Activated naive CD4-positive, alpha-beta T cell treated with anti-CD3 and anti-CD28 coated beads, Interleukin-2, amount 50 U/mL, for 24 hours (primary cell): ENCODE data around the gene MTFR1L.
"Not testable (repeated sequence)": the region's sequence is repeated elsewhere in the genome, so short reads cannot be mapped to it uniquely, and the experiment has no call there.

Source experiments
- H3K27ac Mint-ChIP-seq: one replicate; pipeline ENCODE4 v1.8.0; 2021; ENCODE audit warnings: mild to moderate bottlenecking, mixed read lengths
- H3K27me3 Mint-ChIP-seq: one replicate; pipeline ENCODE4 v1.8.0; 2021; ENCODE audit warnings: mixed read lengths
- H3K36me3 Mint-ChIP-seq: one replicate; pipeline ENCODE4 v1.8.0; 2021; ENCODE audit warnings: mixed read lengths
- H3K4me1 Mint-ChIP-seq: one replicate; pipeline ENCODE4 v1.8.0; 2021; ENCODE audit warnings: mixed read lengths
- H3K4me3 Mint-ChIP-seq: one replicate; pipeline ENCODE4 v1.8.0; 2021; ENCODE audit warnings: mild to moderate bottlenecking, mixed read lengths
- H3K9me3 Mint-ChIP-seq: one replicate; pipeline ENCODE4 v1.8.0; 2021; ENCODE audit warnings: mixed read lengths

Gene MTFR1L

DNA sequence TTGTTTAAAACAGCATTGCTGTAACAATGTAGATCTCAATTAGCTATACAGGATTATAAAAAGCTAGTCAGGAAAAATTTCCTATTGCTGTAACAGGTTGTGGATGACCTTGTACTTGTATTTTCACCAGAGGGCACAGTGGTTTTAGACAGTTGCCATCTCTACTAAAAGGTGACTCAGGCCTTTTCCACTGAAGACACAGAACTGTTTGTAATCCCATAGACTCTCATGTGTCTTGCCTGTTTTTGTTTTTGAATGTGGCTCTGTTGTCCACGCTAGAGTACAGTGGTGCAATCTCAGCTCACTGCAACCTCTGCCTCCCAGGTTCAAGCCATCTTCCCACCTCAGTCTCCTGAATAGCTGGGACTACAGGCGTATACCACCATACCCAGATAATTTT is 5.9 kb downstream of the MTFR1L start:
- Mint-ChIP-seq H3K4me3 (no peak overlapping the region), H3K9me3 (no peaks in the 10 kb centered on the region), H3K36me3 (peaks cover 13% of the 10 kb centered on the region), H3K27me3 (no peaks in the 10 kb centered on the region), H3K27ac (no peak overlapping the region), H3K4me1 (peaks cover 18% of the 10 kb centered on the region)

DNA sequence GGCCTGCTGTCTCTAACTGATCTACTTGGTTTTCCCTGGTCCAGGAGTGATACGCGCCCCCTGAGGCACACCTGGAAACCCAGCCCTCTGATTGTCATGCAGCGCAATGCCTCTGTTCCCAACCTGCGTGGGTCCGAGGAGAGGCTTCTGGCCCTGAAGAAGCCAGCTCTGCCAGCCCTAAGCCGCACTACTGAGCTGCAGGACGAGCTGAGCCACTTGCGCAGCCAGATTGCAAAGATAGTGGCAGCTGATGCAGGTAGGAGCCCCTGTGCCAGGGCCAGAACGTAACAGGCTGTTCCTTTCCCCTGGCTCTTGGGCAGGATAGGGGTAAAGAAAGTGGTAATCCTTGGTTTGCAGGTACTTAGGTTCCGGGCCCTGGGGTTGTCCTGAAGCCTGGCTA is 6.8 kb downstream of the MTFR1L start:
- H3K4me3 Mint-ChIP-seq: no peak overlapping the region
- H3K4me1 Mint-ChIP-seq: peaks cover 17% of the 10 kb centered on the region
- no peak overlapping the region for H3K27ac Mint-ChIP-seq
- H3K36me3 Mint-ChIP-seq: peaks cover 13% of the 10 kb centered on the region
- H3K9me3 Mint-ChIP-seq: no peaks in the 10 kb centered on the region
- H3K27me3 Mint-ChIP-seq: no peaks in the 10 kb centered on the region

DNA sequence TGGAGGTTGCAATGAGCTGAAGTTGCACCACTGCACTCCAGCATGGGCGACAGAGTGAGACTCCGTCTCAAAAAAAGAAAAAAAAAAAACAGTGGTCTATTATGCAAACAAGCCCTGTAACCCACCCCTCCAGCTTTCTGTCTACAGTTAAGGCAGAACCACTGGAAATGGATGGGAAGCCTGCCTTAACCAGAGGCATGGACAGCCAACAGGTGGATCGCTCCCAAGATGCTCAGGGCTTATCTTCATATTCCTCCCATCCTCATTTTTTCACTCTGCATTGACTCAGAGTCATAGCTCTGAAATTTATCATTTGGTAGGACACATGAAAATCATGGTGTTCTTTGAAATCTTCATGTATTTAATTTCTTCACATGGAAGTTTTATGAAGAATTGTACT is 8.7 kb downstream of the MTFR1L start:
- H3K4me3 Mint-ChIP-seq: no peak overlapping the region
- H3K36me3 Mint-ChIP-seq: peaks cover 13% of the 10 kb centered on the region
- H3K9me3 Mint-ChIP-seq: no peaks in the 10 kb centered on the region
- H3K4me1 Mint-ChIP-seq: peaks cover 19% of the 10 kb centered on the region
- H3K27ac Mint-ChIP-seq: no peak overlapping the region
- H3K27me3 Mint-ChIP-seq: no peaks in the 10 kb centered on the region

DNA sequence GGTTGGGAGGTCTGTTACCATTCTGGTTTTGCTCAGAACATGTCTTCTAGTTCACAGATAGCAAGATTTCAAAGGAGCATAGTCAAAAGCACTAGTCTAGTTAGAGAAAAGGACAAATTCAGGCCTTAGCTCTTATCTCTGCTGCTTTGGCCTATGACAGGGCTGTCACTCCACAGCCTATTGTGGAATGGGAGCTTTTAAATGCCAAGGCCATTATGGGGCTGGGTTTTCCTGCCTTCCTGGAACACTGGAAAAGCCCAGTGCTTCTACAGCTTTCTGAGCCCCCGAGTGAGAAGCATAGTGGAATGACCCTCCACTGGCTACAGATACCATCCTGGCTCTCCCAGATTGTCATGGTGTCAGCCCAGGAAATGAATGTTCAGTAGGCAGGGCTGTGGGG is 9.3 kb downstream of the MTFR1L start:
- H3K27ac Mint-ChIP-seq: no peak overlapping the region
- peaks cover 19% of the 10 kb centered on the region for H3K4me1 Mint-ChIP-seq
- no peaks in the 10 kb centered on the region for H3K9me3 Mint-ChIP-seq
- H3K4me3 Mint-ChIP-seq: no peak overlapping the region
- H3K27me3 Mint-ChIP-seq: no peaks in the 10 kb centered on the region
- peaks cover 13% of the 10 kb centered on the region for H3K36me3 Mint-ChIP-seq

DNA sequence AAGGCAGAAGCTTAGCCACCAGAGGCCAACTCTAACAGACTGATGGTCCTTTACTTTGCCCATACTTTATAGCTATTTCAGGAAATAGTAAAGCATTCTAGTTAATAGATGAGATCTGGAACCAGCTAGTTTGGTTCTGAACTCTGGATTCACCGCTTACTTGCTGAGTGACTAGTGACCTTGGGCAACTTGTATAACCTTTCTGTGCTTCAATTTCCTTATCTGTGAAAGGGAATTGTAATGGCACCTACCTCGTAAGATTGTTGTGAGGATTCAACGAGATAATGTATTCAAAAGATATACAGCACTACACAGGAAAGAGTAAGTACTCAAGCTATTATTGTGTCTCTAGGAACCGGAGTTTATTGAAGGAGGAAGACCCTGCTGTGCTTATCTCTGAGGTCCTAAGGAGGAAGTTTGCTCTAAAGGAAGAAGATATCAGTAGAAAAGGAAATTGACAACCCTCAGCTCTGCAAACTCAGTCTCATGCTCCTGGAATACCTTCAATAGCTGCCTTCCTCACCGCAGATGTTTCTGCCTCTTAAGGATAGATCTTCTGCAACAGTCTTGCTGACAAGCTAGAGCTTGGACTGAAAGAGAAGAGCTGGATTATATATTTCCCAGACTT is 11.9 kb downstream of the MTFR1L start:
- Mint-ChIP-seq H3K9me3 (no peaks in the 10 kb centered on the region), H3K36me3 (peaks cover 10% of the 10 kb centered on the region), H3K4me3 (no peak overlapping the region), H3K27me3 (no peaks in the 10 kb centered on the region), H3K27ac (no peak overlapping the region), H3K4me1 (peaks cover 19% of the 10 kb centered on the region)

DNA sequence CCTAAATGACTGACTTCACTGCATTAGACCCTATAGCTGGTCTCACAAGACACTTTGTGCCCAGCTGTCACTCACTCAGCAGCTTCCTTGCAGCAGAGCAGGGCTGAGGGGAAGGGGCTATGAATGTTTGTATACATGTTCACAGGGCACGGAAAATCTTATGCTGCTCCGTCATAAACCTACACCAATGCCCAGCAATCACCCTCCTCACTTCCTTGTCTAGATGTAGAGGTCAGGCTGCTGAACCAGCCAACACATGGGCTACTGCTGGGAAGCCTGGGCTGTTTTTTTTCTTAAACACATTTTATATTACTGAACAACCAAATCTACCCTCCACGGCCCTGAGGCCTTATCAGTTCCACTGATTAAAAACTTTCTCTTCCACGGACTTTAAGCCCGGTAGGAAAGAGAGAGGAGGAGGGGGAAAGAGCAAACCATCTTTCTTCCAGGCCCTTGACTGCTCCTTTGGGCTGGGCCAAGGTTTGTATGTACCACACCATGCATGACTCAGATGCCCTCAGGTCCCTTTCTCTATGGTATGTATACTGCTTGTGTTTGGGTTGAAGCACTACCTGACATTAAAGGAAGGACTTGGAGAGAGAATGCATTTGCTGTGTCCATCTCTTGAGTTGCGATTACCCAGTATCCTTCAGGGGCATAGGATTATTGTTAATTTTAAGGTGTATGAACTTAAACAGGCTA is 12.7 kb downstream of the MTFR1L start:
- H3K4me1 Mint-ChIP-seq: peaks cover 19% of the 10 kb centered on the region
- no peaks in the 10 kb centered on the region for H3K27me3 Mint-ChIP-seq
- H3K36me3 Mint-ChIP-seq: peaks cover 10% of the 10 kb centered on the region
- peak overlapping the region; percentile 8 for H3K27ac Mint-ChIP-seq
- H3K9me3 Mint-ChIP-seq: no peaks in the 10 kb centered on the region
- no peak overlapping the region for H3K4me3 Mint-ChIP-seq

DNA sequence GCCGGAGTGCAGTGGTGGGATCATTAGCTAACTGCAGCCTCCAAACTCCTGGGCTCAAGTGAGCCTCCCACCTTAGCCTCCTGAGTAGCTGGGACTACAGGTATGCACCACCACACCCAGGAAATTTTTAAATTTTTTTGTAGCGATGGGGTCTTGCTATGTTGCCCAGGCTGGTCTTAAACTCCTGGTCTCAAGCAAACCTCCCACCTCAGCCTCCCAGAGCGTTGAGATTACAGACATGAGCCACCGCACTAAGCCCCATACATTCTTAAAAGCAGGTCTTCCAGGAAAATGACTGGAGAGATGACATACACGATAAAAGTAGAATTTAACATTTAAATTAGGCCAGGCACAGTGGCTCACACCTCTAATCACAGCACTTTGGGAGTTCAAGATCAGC is 13.4 kb downstream of the MTFR1L start:
- Mint-ChIP-seq H3K4me1 (peaks cover 19% of the 10 kb centered on the region), H3K36me3 (peaks cover 7% of the 10 kb centered on the region), H3K4me3 (no peak overlapping the region), H3K9me3 (no peaks in the 10 kb centered on the region), H3K27ac (no peak overlapping the region), H3K27me3 (no peaks in the 10 kb centered on the region)

DNA sequence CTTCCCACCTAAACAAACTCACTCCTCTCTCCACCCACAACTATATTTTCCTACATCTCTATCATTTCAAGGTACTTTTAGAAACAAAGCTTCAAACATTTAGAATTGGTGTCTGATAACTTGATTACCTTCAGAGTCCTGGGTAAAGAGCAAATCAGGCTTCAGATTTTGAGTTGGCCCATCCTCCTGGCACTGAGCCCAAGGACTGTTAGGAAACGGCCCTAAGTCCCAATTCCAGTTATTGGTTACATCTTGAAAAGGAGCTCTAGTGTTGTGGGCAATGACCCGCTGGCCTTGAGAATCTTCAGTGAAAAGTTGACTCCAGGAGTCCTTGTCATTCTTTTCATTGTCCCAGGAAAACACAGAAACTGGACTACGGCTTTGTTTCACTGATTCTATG is 15.1 kb downstream of the MTFR1L start:
- H3K36me3 Mint-ChIP-seq: peaks cover 2% of the 10 kb centered on the region

DNA sequence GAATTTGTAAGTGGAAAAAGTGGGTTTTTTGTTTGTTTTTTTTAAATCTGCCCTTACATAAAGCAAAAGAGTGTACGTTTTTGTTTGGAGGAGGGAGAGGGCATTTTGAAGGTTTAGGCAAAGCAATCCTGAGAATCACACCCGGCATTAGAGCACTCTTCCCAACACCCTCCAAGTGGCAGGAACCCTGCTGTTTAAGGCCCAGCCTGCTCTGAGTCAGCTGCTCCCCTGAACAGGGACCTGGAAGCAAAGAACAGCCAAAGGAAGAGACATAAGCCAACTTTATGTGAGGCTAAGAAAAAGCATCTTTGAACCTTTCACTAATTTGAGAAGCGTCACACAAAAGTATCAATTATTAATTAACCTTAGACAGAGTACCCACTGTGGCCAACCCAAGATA is 16.9 kb downstream of the MTFR1L start:
- Mint-ChIP-seq H3K9me3 (peaks cover 5% of the 10 kb centered on the region), H3K36me3 (peaks cover 4% of the 10 kb centered on the region), H3K27ac (no peak overlapping the region), H3K27me3 (no peaks in the 10 kb centered on the region), H3K4me1 (peaks cover 9% of the 10 kb centered on the region), H3K4me3 (no peak overlapping the region)

More for the DNA sequence above, 15.1 kb downstream of the MTFR1L start:
- Mint-ChIP-seq H3K4me3 (no peak overlapping the region), H3K27me3 (no peaks in the 10 kb centered on the region), H3K4me1 (peaks cover 19% of the 10 kb centered on the region), H3K9me3 (peaks cover 2% of the 10 kb centered on the region), H3K27ac (no peak overlapping the region)

DNA sequence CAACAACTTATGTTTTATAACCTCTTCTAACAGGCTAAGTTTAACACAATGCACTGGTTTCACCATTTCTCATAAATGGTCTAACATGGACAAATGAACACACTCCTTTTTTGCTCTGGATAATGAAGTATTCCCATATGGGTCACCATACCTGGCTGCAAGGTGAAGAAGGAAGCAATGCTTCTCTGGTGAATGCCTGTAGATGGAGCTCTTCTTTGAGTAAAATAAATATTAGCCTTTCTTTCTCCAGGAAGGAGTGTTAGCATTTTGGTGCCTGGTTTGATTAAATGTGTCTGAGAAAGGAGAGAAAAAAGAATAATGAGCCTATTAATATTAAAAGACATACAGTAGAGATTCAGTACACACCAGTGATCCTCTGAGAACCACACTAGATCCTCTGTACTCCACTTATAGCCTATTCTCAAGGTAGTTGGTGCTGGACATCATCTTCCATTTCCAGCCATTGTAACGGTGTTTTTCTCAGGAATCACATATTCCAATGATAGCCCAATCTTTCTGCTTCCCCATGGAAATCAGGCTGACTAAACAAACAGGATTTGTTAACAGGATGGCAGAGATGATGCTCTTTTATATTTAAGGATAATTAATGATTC is 17.6 kb downstream of the MTFR1L start:
- Mint-ChIP-seq H3K9me3 (peaks cover 5% of the 10 kb centered on the region), H3K4me1 (peaks cover 2% of the 10 kb centered on the region), H3K27ac (no peak overlapping the region), H3K4me3 (no peak overlapping the region), H3K36me3 (peaks cover 4% of the 10 kb centered on the region), H3K27me3 (no peaks in the 10 kb centered on the region)

DNA sequence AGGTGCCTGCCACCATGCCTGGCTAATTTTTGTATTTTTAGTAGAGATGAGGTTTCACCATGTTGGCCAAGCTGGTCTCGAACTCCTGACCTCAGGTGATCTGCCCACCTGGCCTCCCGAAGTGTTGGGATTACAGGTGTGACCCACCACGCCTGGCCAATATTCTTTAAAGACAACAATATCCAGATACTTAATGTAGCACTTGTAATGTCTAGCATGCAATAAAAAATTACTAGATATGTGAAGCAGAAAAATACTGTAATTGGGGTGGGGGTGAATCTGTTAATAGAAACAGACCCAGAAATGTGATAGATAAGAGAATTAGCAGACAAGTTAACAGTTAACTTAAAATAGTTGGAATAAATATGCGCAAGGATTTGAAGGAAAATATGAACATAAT is 20.1 kb downstream of the MTFR1L start:
- H3K9me3 Mint-ChIP-seq, H3K4me1 Mint-ChIP-seq, H3K4me3 Mint-ChIP-seq, H3K27me3 Mint-ChIP-seq, H3K27ac Mint-ChIP-seq, H3K36me3 Mint-ChIP-seq: not testable (repeated sequence)

DNA sequence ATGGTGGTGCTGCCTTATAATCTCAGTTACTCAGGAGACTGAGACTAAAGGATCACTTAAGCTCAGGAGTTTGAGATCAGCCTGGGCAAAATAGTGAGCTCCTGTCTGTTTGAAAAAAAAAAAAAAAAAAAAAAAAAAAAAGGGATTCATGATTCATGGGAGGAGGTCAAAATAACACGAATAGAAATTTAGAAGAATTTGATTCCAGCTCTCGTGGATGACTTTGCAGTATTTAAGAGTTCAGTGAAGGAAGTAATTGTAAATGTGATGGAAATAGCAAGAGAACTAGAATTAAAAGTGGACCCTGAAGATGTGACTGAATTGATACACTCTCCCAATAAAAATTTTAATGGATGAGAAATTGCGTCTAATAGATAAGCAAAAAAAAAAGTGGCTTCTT is 23.7 kb downstream of the MTFR1L start:
- H3K9me3 Mint-ChIP-seq: peaks cover 5% of the 10 kb centered on the region
- no peak overlapping the region for H3K4me3 Mint-ChIP-seq
- H3K27ac Mint-ChIP-seq: no peak overlapping the region
- peaks cover 4% of the 10 kb centered on the region for H3K36me3 Mint-ChIP-seq
- H3K27me3 Mint-ChIP-seq: no peaks in the 10 kb centered on the region
- no peaks in the 10 kb centered on the region for H3K4me1 Mint-ChIP-seq

DNA sequence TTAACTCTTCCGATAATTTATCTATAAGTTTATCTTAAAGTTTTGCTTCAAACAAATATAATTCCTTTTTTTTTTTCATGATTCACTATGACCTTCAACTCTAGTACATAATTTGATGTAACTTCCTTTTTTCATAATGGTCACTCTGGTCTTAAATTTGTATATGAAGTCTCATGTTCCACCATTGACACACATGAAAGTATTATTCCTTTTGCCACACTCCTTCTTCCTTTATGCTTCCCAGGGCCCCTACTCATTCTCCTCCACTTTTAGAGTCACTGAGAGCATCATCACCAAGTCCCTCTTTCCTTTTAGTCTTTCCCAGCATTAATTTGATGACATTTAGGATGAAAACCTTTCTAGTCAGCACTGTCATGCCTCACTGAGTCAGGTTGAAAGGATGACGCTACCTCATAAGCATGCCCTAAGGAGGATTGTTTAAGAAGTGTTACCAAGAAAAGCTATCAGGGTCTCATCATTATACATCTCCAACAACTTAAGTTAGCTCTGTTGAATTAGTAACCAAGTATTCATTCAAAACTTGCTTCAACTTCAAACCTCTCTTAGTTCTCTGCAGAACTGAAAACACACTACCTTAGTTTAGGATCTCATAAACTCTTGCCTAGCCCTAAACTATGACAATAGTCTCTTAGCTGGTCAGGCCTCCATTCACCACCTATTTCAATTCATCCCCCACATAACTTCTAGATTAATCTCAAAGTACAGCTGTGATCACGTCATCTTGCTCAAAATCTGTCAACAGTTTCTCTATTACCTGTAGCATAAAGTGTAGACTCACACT is 25.0 kb downstream of the MTFR1L start:
- H3K9me3 Mint-ChIP-seq: peaks cover 4% of the 10 kb centered on the region
- no peaks in the 10 kb centered on the region for H3K27me3 Mint-ChIP-seq
- H3K4me3 Mint-ChIP-seq: no peak overlapping the region
- H3K36me3 Mint-ChIP-seq: peaks cover 4% of the 10 kb centered on the region
- no peaks in the 10 kb centered on the region for H3K4me1 Mint-ChIP-seq
- H3K27ac Mint-ChIP-seq: no peak overlapping the region

DNA sequence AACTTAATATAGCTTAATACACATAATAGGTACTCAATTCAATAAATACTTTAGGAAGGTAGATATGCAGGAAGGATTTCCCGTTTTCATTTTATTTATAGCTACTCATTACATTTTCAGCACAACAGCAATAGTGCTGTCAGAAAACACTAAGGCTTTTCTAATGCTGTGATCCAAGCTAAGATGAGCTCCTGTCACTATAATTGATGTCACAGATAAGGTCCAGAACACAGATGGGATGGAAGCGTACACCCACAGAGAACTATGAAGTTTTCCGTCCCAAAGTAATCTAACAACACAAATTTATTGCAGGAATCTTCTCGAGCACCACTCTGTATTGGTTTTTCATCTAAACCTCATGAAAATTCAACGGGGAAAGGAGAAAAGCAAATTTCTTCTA is 25.9 kb downstream of the MTFR1L start:
- Mint-ChIP-seq H3K36me3 (no peaks in the 10 kb centered on the region), H3K9me3 (no peaks in the 10 kb centered on the region), H3K4me1 (no peaks in the 10 kb centered on the region), H3K27me3 (no peaks in the 10 kb centered on the region), H3K27ac (no peak overlapping the region), H3K4me3 (no peak overlapping the region)

DNA sequence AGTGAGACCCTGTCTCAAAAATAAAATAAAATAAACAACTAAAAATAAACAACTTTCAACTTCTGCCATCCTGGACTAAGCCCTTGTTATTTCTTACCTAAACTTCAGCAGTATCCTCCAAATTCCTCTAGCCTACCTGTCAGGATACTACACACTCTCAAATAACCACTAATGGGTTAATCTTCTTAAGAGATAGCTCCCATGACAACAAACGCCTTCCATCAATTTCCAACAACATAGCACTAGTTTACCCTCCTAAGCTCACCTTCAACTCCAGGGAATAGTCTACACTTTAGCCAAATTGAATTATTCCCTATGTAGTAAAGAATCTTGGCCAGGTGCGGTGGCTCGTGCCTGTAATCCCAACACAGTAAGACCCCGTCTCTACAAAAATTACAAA is 28.2 kb downstream of the MTFR1L start:
- H3K9me3 Mint-ChIP-seq: no peaks in the 10 kb centered on the region
- H3K36me3 Mint-ChIP-seq: no peaks in the 10 kb centered on the region
- no peak overlapping the region for H3K27ac Mint-ChIP-seq
- no peaks in the 10 kb centered on the region for H3K4me1 Mint-ChIP-seq
- no peak overlapping the region for H3K4me3 Mint-ChIP-seq
- no peaks in the 10 kb centered on the region for H3K27me3 Mint-ChIP-seq

DNA sequence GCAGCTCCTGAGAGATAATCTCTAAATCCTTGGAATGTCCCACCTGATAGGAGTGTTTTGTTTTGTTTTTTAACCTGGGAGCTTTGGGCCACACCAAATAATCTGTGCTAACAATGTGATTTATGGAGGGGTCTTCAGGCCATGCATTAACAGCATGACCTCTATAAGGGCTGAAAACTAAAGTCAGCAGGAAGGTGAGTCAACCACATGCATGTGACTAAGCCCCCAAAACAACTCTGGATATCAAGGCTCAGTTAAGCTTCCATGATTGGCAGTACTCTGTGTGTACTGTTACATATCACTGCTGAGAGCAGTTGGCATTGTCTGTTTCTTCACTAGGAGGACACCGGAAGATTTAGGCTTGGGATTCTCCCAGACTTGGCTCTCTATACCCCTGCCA is 28.8 kb downstream of the MTFR1L start:
- Mint-ChIP-seq H3K36me3 (no peaks in the 10 kb centered on the region), H3K9me3 (no peaks in the 10 kb centered on the region), H3K4me1 (no peaks in the 10 kb centered on the region), H3K27me3 (no peaks in the 10 kb centered on the region), H3K4me3 (no peak overlapping the region), H3K27ac (no peak overlapping the region)
